HEK293 (cell line): ENCODE measurements around the gene CAPN5.

Experiments used
- CTCF ChIA-PET: fragments of 350-600 bp; formaldehyde crosslinking; extraction: SDS; loops from one replicate; lab custom pipeline; 2021; ENCODE audit warnings: antibody characterized with exemption; lab: Yijun Ruan, JAX
- POLR2A ChIA-PET: fragments of 300-600 bp; formaldehyde crosslinking; extraction: SDS; loops from one replicate; lab custom pipeline; 2020; ENCODE audit warnings: antibody characterized with exemption, inconsistent platforms; lab: Yijun Ruan, JAX
- H3K27ac ChIP-seq: fragments of 200-500 bp; sonication (Bioruptor generic); 2 replicates; pipeline ENCODE4 v1.5.1; 2014; ENCODE audit warnings: low read depth, low read length, control low read depth, inconsistent platforms; ENCODE audit errors: extremely low read depth
- H3K36me3 ChIP-seq, 2 experiments: fragments of 200-500 bp in 1 of 2; sonication (Bioruptor generic) in 1 of 2; 1 replicate in 1 of 2; 2 replicates in 1 of 2; pipeline ENCODE4 v1.5.1; 2014 to 2017; ENCODE audit warnings: inconsistent platforms in 2 of 2, low read length in 2 of 2; ENCODE audit not compliant: control insufficient read depth in 2 of 2, insufficient read depth in 1 of 2
- H3K4me1 ChIP-seq: fragments of 200-500 bp; sonication (Bioruptor generic); 2 replicates; pipeline ENCODE4 v1.5.1; 2014; ENCODE audit warnings: mild to moderate bottlenecking, low read length, inconsistent platforms; ENCODE audit not compliant: control insufficient read depth, insufficient read depth
- H3K4me3 ChIP-seq: 2 replicates; pipeline ENCODE4 v1.5.1; 2011; ENCODE audit warnings: low read depth, mild to moderate bottlenecking, control low read depth, low read length, moderate library complexity
- H3K9me3 ChIP-seq: fragments of 200-500 bp; sonication (Bioruptor generic); 2 replicates; pipeline ENCODE4 v1.5.1; 2014; ENCODE audit warnings: low read depth, low read length, inconsistent platforms; ENCODE audit not compliant: control insufficient read depth, insufficient read depth
- HOXD13 ChIP-seq: sonication (generic); formaldehyde crosslinking; IDR thresholded peaks from 2 replicates; pipeline ENCODE4 v1.8.0; 2022; ENCODE audit warnings: missing genetic modification reagents, borderline replicate concordance
- KLF10 ChIP-seq: fragments of 450-650 bp; IDR thresholded peaks from 2 replicates; pipeline ENCODE4 v1.5.1; 2018; ENCODE audit warnings: missing biosample characterization, mild to moderate bottlenecking, missing genetic modification characterization
- RBAK ChIP-seq: fragments of 450-650 bp; formaldehyde crosslinking; IDR thresholded peaks from 2 replicates; pipeline ENCODE4 v1.5.1; 2016; ENCODE audit warnings: missing biosample characterization, missing genetic modification characterization
- TCF7L2 ChIP-seq: IDR thresholded peaks from 2 replicates; pipeline ENCODE4 v1.6.1; 2011; ENCODE audit warnings: low read depth, mild to moderate bottlenecking, inconsistent platforms, low read length, moderate library complexity, borderline replicate concordance
- ZNF138 ChIP-seq: fragments of 450-650 bp; formaldehyde crosslinking; IDR thresholded peaks from 2 replicates; pipeline ENCODE4 v1.5.1; 2016; ENCODE audit warnings: missing biosample characterization, missing genetic modification characterization, borderline replicate concordance
- ZNF16 ChIP-seq: fragments of 450-650 bp; formaldehyde crosslinking; IDR thresholded peaks from 2 replicates; pipeline ENCODE4 v1.5.1; 2016; ENCODE audit warnings: low read depth, missing biosample characterization, missing genetic modification characterization
- ZNF19 ChIP-seq: fragments of 450-650 bp; formaldehyde crosslinking; IDR thresholded peaks from 2 replicates; pipeline ENCODE4; 2016; ENCODE audit warnings: missing biosample characterization, missing genetic modification characterization, low read depth
- ZNF266 ChIP-seq: fragments of 450-650 bp; formaldehyde crosslinking; IDR thresholded peaks from 2 replicates; pipeline ENCODE4 v1.5.1; 2016; ENCODE audit warnings: missing biosample characterization, missing genetic modification characterization, low read depth
- ZNF302 ChIP-seq: fragments of 450-650 bp; formaldehyde crosslinking; IDR thresholded peaks from 2 replicates; pipeline ENCODE4 v1.5.1; 2016; ENCODE audit warnings: missing biosample characterization, missing genetic modification characterization, low read depth
- ZNF391 ChIP-seq: fragments of 450-650 bp; formaldehyde crosslinking; IDR thresholded peaks from 2 replicates; pipeline ENCODE4 v1.5.1; 2016; ENCODE audit warnings: low read depth, missing biosample characterization, missing genetic modification characterization, borderline replicate concordance
- ZNF394 ChIP-seq: fragments of 450-650 bp; formaldehyde crosslinking; IDR thresholded peaks from 2 replicates; pipeline ENCODE4 v1.5.1; 2016; ENCODE audit warnings: missing biosample characterization, missing genetic modification characterization, mild to moderate bottlenecking, moderate library complexity, borderline replicate concordance
- ZNF426 ChIP-seq: fragments of 450-650 bp; formaldehyde crosslinking; IDR thresholded peaks from 2 replicates; pipeline ENCODE4 v1.5.1; 2017; ENCODE audit warnings: missing biosample characterization, missing genetic modification characterization, mild to moderate bottlenecking, inconsistent platforms, moderate library complexity
- ZNF433 ChIP-seq: fragments of 450-650 bp; formaldehyde crosslinking; IDR thresholded peaks from 2 replicates; pipeline ENCODE4 v1.5.1; 2016; ENCODE audit warnings: missing biosample characterization, missing genetic modification characterization, low read depth
- ZNF555 ChIP-seq: fragments of 450-650 bp; formaldehyde crosslinking; conservative IDR thresholded peaks from 2 replicates; pipeline ENCODE4 v1.5.1; 2017; ENCODE audit warnings: missing biosample characterization, mild to moderate bottlenecking, missing genetic modification characterization, inconsistent platforms
- ZNF558 ChIP-seq: fragments of 450-650 bp; formaldehyde crosslinking; IDR thresholded peaks from 2 replicates; pipeline ENCODE4 v1.5.1; 2016; ENCODE audit warnings: missing biosample characterization, missing genetic modification characterization
- ZNF560 ChIP-seq: fragments of 450-650 bp; formaldehyde crosslinking; IDR thresholded peaks from 2 replicates; pipeline ENCODE4 v1.5.1; 2017; ENCODE audit warnings: missing biosample characterization, missing genetic modification characterization, borderline replicate concordance
- ZNF596 ChIP-seq: fragments of 450-650 bp; IDR thresholded peaks from 2 replicates; pipeline ENCODE4 v1.5.0; 2018; ENCODE audit warnings: missing biosample characterization, mild to moderate bottlenecking, missing genetic modification characterization, moderate library complexity
- ZNF600 ChIP-seq: fragments of 450-650 bp; formaldehyde crosslinking; IDR thresholded peaks from 2 replicates; pipeline ENCODE4 v1.5.1; 2016; ENCODE audit warnings: missing biosample characterization, missing genetic modification characterization
- ZNF623 ChIP-seq: fragments of 450-650 bp; formaldehyde crosslinking; IDR thresholded peaks from 2 replicates; pipeline ENCODE4 v1.5.1; 2016; ENCODE audit warnings: missing biosample characterization, missing genetic modification characterization
- ZNF654 ChIP-seq: fragments of 450-650 bp; formaldehyde crosslinking; IDR thresholded peaks from 2 replicates; pipeline ENCODE4 v1.5.1; 2016; ENCODE audit warnings: low read depth, missing biosample characterization, missing genetic modification characterization
- ZNF747 ChIP-seq: fragments of 450-650 bp; formaldehyde crosslinking; IDR thresholded peaks from 2 replicates; pipeline ENCODE4 v1.5.1; 2016; ENCODE audit warnings: missing biosample characterization, missing genetic modification characterization
- ZSCAN23 ChIP-seq: fragments of 450-650 bp; formaldehyde crosslinking; IDR thresholded peaks from 2 replicates; pipeline ENCODE4 v1.5.1; 2016; ENCODE audit warnings: missing biosample characterization, missing genetic modification characterization
- ZXDB ChIP-seq: fragments of 450-650 bp; formaldehyde crosslinking; IDR thresholded peaks from 2 replicates; pipeline ENCODE4 v1.5.1; 2016; ENCODE audit warnings: missing biosample characterization, missing genetic modification characterization
- TF ChIP-seq, protein P1 (sequence below): fragments of 450-650 bp; formaldehyde crosslinking; conservative IDR thresholded peaks from 2 replicates; pipeline ENCODE4 v1.5.1; 2016; ENCODE audit warnings: low read depth, missing biosample characterization, missing genetic modification characterization
- TF ChIP-seq, protein P2 (sequence below): fragments of 450-650 bp; formaldehyde crosslinking; IDR thresholded peaks from 2 replicates; pipeline ENCODE4 v1.5.1; 2016; ENCODE audit warnings: missing biosample characterization, missing genetic modification characterization
- TF ChIP-seq, protein P3 (sequence below): fragments of 450-650 bp; formaldehyde crosslinking; IDR thresholded peaks from 2 replicates; pipeline ENCODE4 v1.5.1; 2016; ENCODE audit warnings: missing biosample characterization, missing genetic modification characterization

Gene CAPN5

DNA sequence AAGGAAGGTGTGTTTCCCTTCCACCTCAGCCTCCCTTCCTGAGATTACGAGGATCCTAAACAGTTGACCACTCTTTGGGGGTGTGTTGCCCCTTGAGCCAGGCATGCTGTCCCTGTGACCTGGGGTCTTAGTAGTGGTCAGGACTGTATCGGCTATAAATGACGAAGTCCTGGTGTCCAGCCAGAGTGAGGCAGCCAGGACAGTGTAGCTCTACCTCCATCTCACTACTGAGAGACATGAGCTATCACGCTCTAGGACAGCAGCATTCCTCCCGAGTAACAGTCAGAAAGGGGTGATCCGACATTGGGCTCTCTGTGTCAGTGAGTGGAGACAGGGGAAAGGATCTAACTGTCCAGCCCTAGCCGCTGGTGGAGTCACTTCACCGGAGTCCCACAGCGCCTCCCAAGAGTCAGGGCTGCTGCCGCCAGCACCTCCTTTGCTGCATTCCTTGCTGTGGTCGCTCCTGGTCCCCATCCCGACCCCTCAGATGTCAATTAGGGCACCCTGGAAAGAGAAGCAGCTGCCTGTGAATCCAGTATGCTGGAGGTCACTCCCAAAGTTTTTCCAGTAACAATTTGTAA lies 35.8 kb upstream of the CAPN5 start:
- Histone ChIP-seq H3K4me1 (peaks cover 6% of the 10 kb centered on the region; the same call in 1 of the 2 replicates), H3K4me3 (no peak overlapping the region), H3K36me3 (no peaks in the 10 kb centered on the region), H3K9me3 (no peaks in the 10 kb centered on the region), H3K27ac (no peak overlapping the region)
- CTCF ChIA-PET: interaction anchor here (0.7 to 2.3 kb wide), 3 partner anchors 60 to 112 kb away, joined by 3 to 8 read pairs (median 5); no protein-coding TSS in a partner anchor
- TF ChIP-seq KLF10 (tag by site-specific recombination) (no peak), ZNF302 (tag by site-specific recombination) (no peak), ZNF596 (tag by site-specific recombination) (no peak), ZNF16 (tag by site-specific recombination) (no peak)
- POLR2A ChIA-PET: no interaction called here

DNA sequence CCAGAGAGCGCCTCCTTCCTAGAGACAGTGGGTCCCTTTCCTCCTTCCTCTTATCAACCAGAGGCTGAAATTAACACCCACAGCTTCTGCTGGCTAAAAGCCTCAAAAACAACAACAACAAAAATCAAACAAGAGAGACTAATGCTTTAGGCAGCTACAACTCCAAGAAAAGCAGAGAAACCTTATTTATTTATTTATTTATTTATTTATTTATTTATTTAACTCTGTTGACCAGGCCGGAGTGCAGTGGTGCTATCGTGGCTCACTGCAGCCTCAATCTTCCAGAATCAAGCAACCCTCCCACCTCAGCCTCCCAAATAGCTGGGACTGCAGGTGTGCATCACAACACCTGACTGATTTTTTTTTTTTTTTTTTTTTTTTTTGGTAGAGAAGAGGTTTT lies 35.2 kb upstream of the CAPN5 start:
- H3K27ac ChIP-seq: no peak overlapping the region
- H3K4me1 ChIP-seq: peaks cover 9% of the 10 kb centered on the region; the same call in 1 of the 2 replicates
- CTCF ChIA-PET: interaction anchor here (0.7 to 2.3 kb wide), 2 partner anchors 95 to 113 kb away, joined by 3 to 8 read pairs; no protein-coding TSS in a partner anchor
- no peaks in the 10 kb centered on the region for H3K9me3 ChIP-seq
- no peaks in the 10 kb centered on the region for H3K36me3 ChIP-seq
- POLR2A ChIA-PET: no interaction called here
- H3K4me3 ChIP-seq: no peak overlapping the region
- TF ChIP-seq ZNF747 (tag by site-specific recombination) (no peak), ZNF426 (peak; percentile 73), RBAK (0 out of 2 replicates have a peak, but pooled peaks have one; percentile 38), ZNF623 (tag by site-specific recombination) (peak; percentile 52; the same call in 1 of the 2 replicates), ZNF555 (tag by site-specific recombination) (peak; percentile 46), ZNF138 (tag by site-specific recombination) (no peak), ZNF433 (peak; percentile 37; the same call in 1 of the 2 replicates), ZNF394 (tag by site-specific recombination) (peak; percentile 90), HOXD13 (CRISPR knock-in tag) (no peak), TCF7L2 (no peak), ZNF266 (tag by site-specific recombination) (peak; percentile 62; the same call in 1 of the 2 replicates), ZNF654 (tag by site-specific recombination) (peak; percentile 36), ZNF19 (tag by site-specific recombination) (no peak), ZNF600 (tag by site-specific recombination) (no peak), ZSCAN23 (tag by site-specific recombination) (no peak), ZXDB (tag by site-specific recombination) (0 out of 2 replicates have a peak, but pooled peaks have one; percentile 21), ZNF560 (tag by site-specific recombination) (0 out of 2 replicates have a peak, but pooled peaks have one; percentile 33), ZNF391 (tag by site-specific recombination) (no peak), ZNF558 (tag by site-specific recombination) (peak; percentile 51; the same call in 1 of the 2 replicates)
- TF ChIP-seq, protein P1, sequence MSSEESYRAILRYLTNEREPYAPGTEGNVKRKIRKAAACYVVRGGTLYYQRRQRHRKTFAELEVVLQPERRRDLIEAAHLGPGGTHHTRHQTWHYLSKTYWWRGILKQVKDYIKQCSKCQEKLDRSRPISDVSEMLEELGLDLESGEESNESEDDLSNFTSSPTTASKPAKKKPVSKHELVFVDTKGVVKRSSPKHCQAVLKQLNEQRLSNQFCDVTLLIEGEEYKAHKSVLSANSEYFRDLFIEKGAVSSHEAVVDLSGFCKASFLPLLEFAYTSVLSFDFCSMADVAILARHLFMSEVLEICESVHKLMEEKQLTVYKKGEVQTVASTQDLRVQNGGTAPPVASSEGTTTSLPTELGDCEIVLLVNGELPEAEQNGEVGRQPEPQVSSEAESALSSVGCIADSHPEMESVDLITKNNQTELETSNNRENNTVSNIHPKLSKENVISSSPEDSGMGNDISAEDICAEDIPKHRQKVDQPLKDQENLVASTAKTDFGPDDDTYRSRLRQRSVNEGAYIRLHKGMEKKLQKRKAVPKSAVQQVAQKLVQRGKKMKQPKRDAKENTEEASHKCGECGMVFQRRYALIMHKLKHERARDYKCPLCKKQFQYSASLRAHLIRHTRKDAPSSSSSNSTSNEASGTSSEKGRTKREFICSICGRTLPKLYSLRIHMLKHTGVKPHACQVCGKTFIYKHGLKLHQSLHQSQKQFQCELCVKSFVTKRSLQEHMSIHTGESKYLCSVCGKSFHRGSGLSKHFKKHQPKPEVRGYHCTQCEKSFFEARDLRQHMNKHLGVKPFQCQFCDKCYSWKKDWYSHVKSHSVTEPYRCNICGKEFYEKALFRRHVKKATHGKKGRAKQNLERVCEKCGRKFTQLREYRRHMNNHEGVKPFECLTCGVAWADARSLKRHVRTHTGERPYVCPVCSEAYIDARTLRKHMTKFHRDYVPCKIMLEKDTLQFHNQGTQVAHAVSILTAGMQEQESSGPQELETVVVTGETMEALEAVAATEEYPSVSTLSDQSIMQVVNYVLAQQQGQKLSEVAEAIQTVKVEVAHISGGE (tag by site-specific recombination): peak; percentile 64
- TF ChIP-seq, protein P2, sequence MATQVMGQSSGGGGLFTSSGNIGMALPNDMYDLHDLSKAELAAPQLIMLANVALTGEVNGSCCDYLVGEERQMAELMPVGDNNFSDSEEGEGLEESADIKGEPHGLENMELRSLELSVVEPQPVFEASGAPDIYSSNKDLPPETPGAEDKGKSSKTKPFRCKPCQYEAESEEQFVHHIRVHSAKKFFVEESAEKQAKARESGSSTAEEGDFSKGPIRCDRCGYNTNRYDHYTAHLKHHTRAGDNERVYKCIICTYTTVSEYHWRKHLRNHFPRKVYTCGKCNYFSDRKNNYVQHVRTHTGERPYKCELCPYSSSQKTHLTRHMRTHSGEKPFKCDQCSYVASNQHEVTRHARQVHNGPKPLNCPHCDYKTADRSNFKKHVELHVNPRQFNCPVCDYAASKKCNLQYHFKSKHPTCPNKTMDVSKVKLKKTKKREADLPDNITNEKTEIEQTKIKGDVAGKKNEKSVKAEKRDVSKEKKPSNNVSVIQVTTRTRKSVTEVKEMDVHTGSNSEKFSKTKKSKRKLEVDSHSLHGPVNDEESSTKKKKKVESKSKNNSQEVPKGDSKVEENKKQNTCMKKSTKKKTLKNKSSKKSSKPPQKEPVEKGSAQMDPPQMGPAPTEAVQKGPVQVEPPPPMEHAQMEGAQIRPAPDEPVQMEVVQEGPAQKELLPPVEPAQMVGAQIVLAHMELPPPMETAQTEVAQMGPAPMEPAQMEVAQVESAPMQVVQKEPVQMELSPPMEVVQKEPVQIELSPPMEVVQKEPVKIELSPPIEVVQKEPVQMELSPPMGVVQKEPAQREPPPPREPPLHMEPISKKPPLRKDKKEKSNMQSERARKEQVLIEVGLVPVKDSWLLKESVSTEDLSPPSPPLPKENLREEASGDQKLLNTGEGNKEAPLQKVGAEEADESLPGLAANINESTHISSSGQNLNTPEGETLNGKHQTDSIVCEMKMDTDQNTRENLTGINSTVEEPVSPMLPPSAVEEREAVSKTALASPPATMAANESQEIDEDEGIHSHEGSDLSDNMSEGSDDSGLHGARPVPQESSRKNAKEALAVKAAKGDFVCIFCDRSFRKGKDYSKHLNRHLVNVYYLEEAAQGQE (tag by site-specific recombination): peak; percentile 49; the same call in 1 of the 2 replicates
- TF ChIP-seq, protein P3, sequence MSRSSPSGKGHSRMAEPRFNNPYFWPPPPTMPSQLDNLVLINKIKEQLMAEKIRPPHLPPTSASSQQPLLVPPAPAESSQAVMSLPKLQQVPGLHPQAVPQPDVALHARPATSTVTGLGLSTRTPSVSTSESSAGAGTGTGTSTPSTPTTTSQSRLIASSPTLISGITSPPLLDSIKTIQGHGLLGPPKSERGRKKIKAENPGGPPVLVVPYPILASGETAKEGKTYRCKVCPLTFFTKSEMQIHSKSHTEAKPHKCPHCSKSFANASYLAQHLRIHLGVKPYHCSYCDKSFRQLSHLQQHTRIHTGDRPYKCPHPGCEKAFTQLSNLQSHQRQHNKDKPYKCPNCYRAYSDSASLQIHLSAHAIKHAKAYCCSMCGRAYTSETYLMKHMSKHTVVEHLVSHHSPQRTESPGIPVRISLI (tag by site-specific recombination): peak; percentile 26; the same call in 1 of the 2 replicates
